GM12878 (cell line): ENCODE data around the gene TMEM255B. TPM values are rescaled to one million over a fixed set of nuclear protein-coding genes. Genes with fewer than 3 reads are reported as not detected.

Experiments used
- ATAC-seq: fragments of 200-7000 bp; cut with Tn5 transposase; 3 replicates; pipeline ENCODE4 v1.9.1; 2020; ENCODE audit warnings: mild to moderate bottlenecking, moderate library complexity
- BruUV-seq: library from RNA; stranded (reverse); fragments of 400-500 nt; replicated peaks from 2 replicates; lab custom pipeline; 2021; lab: Mats Ljungman, UMichigan
- CTCF ChIA-PET: fragments of 300-600 bp; sonication (Branson Sonifier 250); formaldehyde crosslinking; extraction: SDS; loops from one replicate; lab custom pipeline; 2021; ENCODE audit warnings: inconsistent platforms; lab: Yijun Ruan, JAX
- POLR2A ChIA-PET: fragments of 350-600 bp; formaldehyde crosslinking; extraction: SDS; loops from one replicate; lab custom pipeline; 2021; ENCODE audit warnings: inconsistent platforms; lab: Charles Lee
- RAD21 ChIA-PET: fragments of 300-600 bp; sonication (Branson Sonifier 250); formaldehyde crosslinking; loops from one replicate; lab custom pipeline; 2023; ENCODE audit warnings: antibody characterized with exemption; ENCODE audit not compliant: unreplicated experiment; lab: Charles Lee
- SMC1A ChIA-PET: fragments of 300-600 bp; sonication (Branson Sonifier 250); formaldehyde crosslinking; loops from one replicate; lab custom pipeline; 2023; ENCODE audit not compliant: unreplicated experiment, uncharacterized antibody; lab: Charles Lee
- DNase-seq: peaks from one replicate; pipeline ENCODE4 v3.0.0-alpha.2; 2011; ENCODE audit warnings: low read depth, low spot score
- FAIRE-seq: peaks from 3 replicates; lab custom pipeline; 2011; peaks lifted over from hg19 to GRCh38; lab: Jason Lieb, UNC
- H2AFZ ChIP-seq: 2 replicates; pipeline ENCODE4 v1.6.0; 2011; ENCODE audit warnings: low read depth, low read length, control low read depth; ENCODE audit not compliant: control insufficient read depth
- H3K27ac ChIP-seq: 2 replicates; pipeline ENCODE4 v1.5.1; 2011; ENCODE audit warnings: control low read depth; ENCODE audit not compliant: control insufficient read depth, insufficient read depth
- H3K27me3 ChIP-seq, 2 experiments: replicated peaks in 1 of 2; 2 replicates each; pipeline versions ENCODE4 v1.6.0 to v1.6.1; 2011; ENCODE audit warnings: low read length in 1 of 2; ENCODE audit not compliant: control insufficient read depth in 2 of 2, insufficient read depth in 2 of 2
- H3K36me3 ChIP-seq, 2 experiments: 2 replicates each; pipeline ENCODE4 v1.5.1; 2011; ENCODE audit warnings: low read length in 1 of 2; ENCODE audit not compliant: control insufficient read depth in 2 of 2, insufficient read depth in 2 of 2
- H3K4me1 ChIP-seq: 2 replicates; pipeline ENCODE4 v1.6.1; 2011; ENCODE audit warnings: mild to moderate bottlenecking, low read length, moderate library complexity, mixed read lengths; ENCODE audit not compliant: control insufficient read depth, insufficient read depth
- H3K4me2 ChIP-seq: 2 replicates; pipeline ENCODE4 v1.6.0; 2011; ENCODE audit warnings: control low read depth; ENCODE audit not compliant: control insufficient read depth, insufficient read depth
- H3K4me3 ChIP-seq: fragments of 200-600 bp; sonication (generic); 2 replicates; pipeline ENCODE4 v1.5.1; 2016
- H3K79me2 ChIP-seq: 2 replicates; pipeline ENCODE4 v1.6.0; 2011; ENCODE audit warnings: low read length; ENCODE audit not compliant: control insufficient read depth, insufficient read depth
- H3K9ac ChIP-seq: 2 replicates; pipeline ENCODE4 v1.8.0; 2011; ENCODE audit warnings: low read length, control low read depth, mixed read lengths; ENCODE audit not compliant: control insufficient read depth, insufficient read depth
- H3K9me3 ChIP-seq: replicated peaks from 3 replicates; pipeline ENCODE4 v1.5.1; 2011; ENCODE audit warnings: mild to moderate bottlenecking, low read length; ENCODE audit not compliant: control insufficient read depth, insufficient read depth
- H4K20me1 ChIP-seq: 2 replicates; pipeline ENCODE4 v1.6.0; 2011; ENCODE audit not compliant: control insufficient read depth, insufficient read depth
- CBX3 ChIP-seq: fragments of 200-600 bp; sonication (generic); IDR thresholded peaks from 2 replicates; pipeline ENCODE4 v1.6.1; 2016; ENCODE audit warnings: low read depth, borderline replicate concordance
- E4F1 ChIP-seq: fragments of 450-650 bp; IDR thresholded peaks from 2 replicates; pipeline ENCODE4 v1.6.1; 2018; ENCODE audit warnings: borderline replicate concordance, mild to moderate bottlenecking; ENCODE audit not compliant: partially characterized antibody
- NR2C1 ChIP-seq: fragments of 450-650 bp; IDR thresholded peaks from 2 replicates; pipeline ENCODE4 v1.6.1; 2017; ENCODE audit warnings: antibody characterized with exemption, mild to moderate bottlenecking, moderate library complexity
- NR2C2 ChIP-seq: IDR thresholded peaks from 2 replicates; pipeline ENCODE4 v1.6.1; 2011; ENCODE audit warnings: borderline replicate concordance, low read depth; ENCODE audit not compliant: control insufficient read depth, insufficient read length
- PAX5 ChIP-seq: IDR thresholded peaks from 2 replicates; pipeline ENCODE4 v1.6.1; 2011; ENCODE audit warnings: low read depth, low read length, borderline replicate concordance
- PKNOX1 ChIP-seq: fragments of 450-650 bp; IDR thresholded peaks from 2 replicates; pipeline ENCODE4 v1.6.1; 2016; ENCODE audit warnings: mild to moderate bottlenecking
- PML ChIP-seq: IDR thresholded peaks from 2 replicates; pipeline ENCODE4 v1.6.1; 2012; ENCODE audit warnings: low read length, inconsistent platforms
- RAD51 ChIP-seq: fragments of 450-650 bp; IDR thresholded peaks from 2 replicates; pipeline ENCODE4 v1.6.1; 2016; ENCODE audit warnings: moderate library complexity, mild to moderate bottlenecking, inconsistent platforms
- WGBS: methylation state at CpG from one replicate; pipeline ENCODE4 v1.1.6; 2016; ENCODE audit warnings: low lambda C conversion rate; ENCODE audit not compliant: insufficient replicate concordance, insufficient coverage; ENCODE audit errors: missing lambda C conversion rate; 5-methylcytosine and 5-hydroxymethylcytosine counted together
- in situ Hi-C: fragments of 300-500 bp; cut with MboI; formaldehyde crosslinking; loops from 9 replicates; pipeline ENCODE4 v1.14.3; 2018; ENCODE audit warnings: mixed read lengths
- intact Hi-C: fragments of 100-400 bp; cut with micrococcal nuclease; formaldehyde crosslinking; loops from one replicate; pipeline ENCODE4 v1.14.2; 2022; ENCODE audit not compliant: unreplicated experiment
- polyA plus RNA-seq, 11 experiments: library from polyadenylated mRNA; depleted of rRNA in 4 of 11; unstranded in 6 of 11; stranded (reverse) in 5 of 11; fragments of >200 nt; fragmentation: Nextera tagmentation in 4 of 11; fragmentation: Illumina TruSeq in 1 of 11; extraction: Ambion mirVana in 4 of 11; extraction: Trizol in 1 of 11; gene quantifications; 1 replicate in 1 of 11; 2 replicates in 10 of 11; pipeline versions ENCODE4 v1.2.1 to v1.2.3, GENCODE V29; 2011 to 2016; ENCODE audit warnings: inconsistent platforms in 2 of 11, missing spikeins in 2 of 11, low read depth in 1 of 11
- total RNA-seq, 4 experiments: library from RNA; depleted of rRNA in 3 of 4; stranded (reverse); fragments of >200 nt in 3 of 4; fragmentation: Illumina TruSeq in 1 of 4; extraction: Trizol in 1 of 4; gene quantifications; 2 replicates each; pipeline versions ENCODE4 v1.2.1 to v1.2.3, GENCODE V29; 2013 to 2021

Gene TMEM255B
- total and polyA plus RNA-seq, 10 of the 15 experiments (the other 5 are each of a cell fraction or from before 2014, with no cell fraction given) = 0.04 to 0.62 (median 0.13) TPM; not detected in 3

GRCh38 chr13:113802761-113803160 lies 43.7 kb downstream of the TMEM255B start:
- Histone ChIP-seq H3K9me3 (no peaks in the 10 kb centered on the region; the same call in 2 of the 3 replicates), H3K27ac (no peak overlapping the region), H3K36me3 (no peaks in the 10 kb centered on the region), H2AFZ (no peak overlapping the region), H3K4me3 (no peak overlapping the region), H3K79me2 (no peaks in the 10 kb centered on the region), H3K9ac (no peak overlapping the region), H3K4me1 (no peaks in the 10 kb centered on the region), H3K27me3 (no peaks in the 10 kb centered on the region), H4K20me1 (no peaks in the 10 kb centered on the region), H3K4me2 (no peak overlapping the region)
- POLR2A ChIA-PET = interaction anchor here (0.5 kb wide), 1 partner anchor 463 kb away, joined by 3 read pairs; no protein-coding TSS in a partner anchor
- RAD21 ChIA-PET = no interaction called here
- DNase-seq (no peak), ATAC-seq (no peak), FAIRE-seq (no peak)
- in situ Hi-C loops = no loop called here
- TF ChIP-seq NR2C1 = no peak
- no peak for TF ChIP-seq NR2C2
- no peak for TF ChIP-seq CBX3
- no peak for TF ChIP-seq RAD51
- no peak for TF ChIP-seq PKNOX1
- TF ChIP-seq PML = no peak
- intact Hi-C loops = no loop called here
- SMC1A ChIA-PET = no interaction called here
- CTCF ChIA-PET = no interaction called here
- BruUV-seq = no TSS peak
- 33% methylated on average over 12 of the region's 25 CpGs for WGBS

DNA sequence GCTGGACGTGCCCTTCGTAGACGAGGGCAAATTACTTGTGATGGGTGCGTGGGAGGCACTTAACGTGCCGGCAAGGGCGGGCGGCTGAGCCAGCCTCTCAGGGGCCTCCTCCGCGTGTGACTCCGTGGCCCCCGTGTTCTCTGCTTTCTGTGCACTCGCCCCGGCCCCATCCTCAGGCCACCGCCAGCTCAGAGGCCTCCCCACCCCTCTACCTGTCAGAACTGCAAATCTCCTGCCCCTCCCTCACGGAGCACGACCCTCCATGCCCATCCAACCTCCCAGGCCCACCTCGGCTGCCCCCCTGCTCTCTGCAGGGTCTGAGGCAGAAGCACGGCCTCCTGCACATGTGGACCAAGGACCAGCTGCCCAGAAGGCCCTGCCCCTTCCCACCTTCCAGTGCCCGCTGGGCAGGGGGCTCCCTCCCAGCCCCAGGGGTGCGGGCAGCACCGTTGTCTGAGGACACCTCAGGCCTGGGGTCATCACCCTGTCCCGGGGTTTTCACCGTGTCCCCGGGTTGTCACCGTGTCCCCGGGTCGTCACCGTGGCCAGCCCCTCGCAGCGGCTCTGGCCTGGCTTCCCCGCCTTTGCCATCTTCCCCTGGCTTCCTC lies 44.5 kb downstream of the TMEM255B start:
- ATAC-seq = no peak

More for the DNA sequence above, 44.5 kb downstream of the TMEM255B start:
- H3K4me2 ChIP-seq = no peak overlapping the region
- in situ Hi-C loops = no loop called here
- no peak overlapping the region for H3K27ac ChIP-seq
- H3K9ac ChIP-seq = no peak overlapping the region
- CTCF ChIA-PET = no interaction called here
- H3K36me3 ChIP-seq = no peaks in the 10 kb centered on the region
- H3K9me3 ChIP-seq = peaks cover 5% of the 10 kb centered on the region; the same call in 2 of the 3 replicates
- TF ChIP-seq PAX5 (peak; percentile 20; the same call in 1 of the 2 replicates), E4F1 (no peak)
- TF ChIP-seq, all 136 proteins: peak for 1
- SMC1A ChIA-PET = no interaction called here
- WGBS = 52% methylated on average over 19 of the region's 32 CpGs
- no peaks in the 10 kb centered on the region for H3K4me1 ChIP-seq
- no peak overlapping the region for H2AFZ ChIP-seq
- no peaks in the 10 kb centered on the region for H3K27me3 ChIP-seq
- no peak overlapping the region for H3K4me3 ChIP-seq
- intact Hi-C loops = no loop called here
- BruUV-seq = no TSS peak
- FAIRE-seq = no peak
- POLR2A ChIA-PET = no interaction called here
- RAD21 ChIA-PET = no interaction called here
- H4K20me1 ChIP-seq = no peaks in the 10 kb centered on the region
- no peak for DNase-seq
- no peaks in the 10 kb centered on the region for H3K79me2 ChIP-seq
